ENCODE data around the gene HMOX2.

Gene HMOX2

GRCh38 chr16:4556580-4556979 is 80.4 kb downstream of the HMOX2 start:
- no peak for DNase-seq (ENCODE audit: low read depth in 2 of 2)

GRCh38 chr16:4557973-4558372 is 81.8 kb downstream of the HMOX2 start:
- DNase-seq (ENCODE audit: low read depth in 2 of 2) = no peak

Measured in activated CD8-positive, alpha-beta memory T cell treated with anti-CD3 and anti-CD28 coated beads for 4 hours (primary cell).